ENCODE results near the gene RAB3A. TPM values are rescaled to one million over a fixed set of nuclear protein-coding genes. Genes with fewer than 3 reads are reported as not detected.

RAB3A gene
- total and polyA plus RNA-seq, 9 of the 15 experiments (the other 6 are each of a cell fraction or from before 2014, with no cell fraction given): 0.17 to 5.1 (median 0.90) TPM; not detected in 1

- no peak for ATAC-seq
- H3K4me1 ChIP-seq (replicated peaks in 1 of 2; ENCODE audit: control insufficient read depth in 2 of 2, insufficient read depth in 2 of 2, low read length in 2 of 2): peaks cover 15 to 39% of the 10 kb centered on the region in 2 experiments; a peak in 4 of 5 replicates
- H3K9me3 ChIP-seq (replicated peaks; ENCODE audit: control insufficient read depth, insufficient read depth, low read depth, low read length): no peaks in the 10 kb centered on the region
- no peak overlapping the region for H3K4me3 ChIP-seq
- ChIA-PET CTCF (ENCODE audit: low intra/inter-chr PET ratio) (no interaction called here), POLR2A (no interaction called here)
- WGBS (ENCODE audit: insufficient coverage, low coverage, missing lambda C conversion rate): 44% methylated on average over 17 of the region's 17 CpGs
- no peaks in the 10 kb centered on the region for H3K79me2 ChIP-seq (ENCODE audit: control insufficient read depth, insufficient read depth, low read length)
- no peak overlapping the region for H3K4me2 ChIP-seq (ENCODE audit: insufficient read depth, low read length)
- no peaks in the 10 kb centered on the region for H3K27me3 ChIP-seq (ENCODE audit: control insufficient read depth in 2 of 2, insufficient read depth in 2 of 2, low read length in 2 of 2)
- DNase-seq (ENCODE audit: extremely low read depth in 1 of 4, low spot score in 3 of 4): no peak
- H3K36me3 ChIP-seq (ENCODE audit: control insufficient read depth, insufficient read depth, low read length): no peaks in the 10 kb centered on the region
- no peaks in the 10 kb centered on the region for H3K9me1 ChIP-seq (ENCODE audit: control insufficient read depth, insufficient read depth, low read length)
- H3K27ac ChIP-seq (ENCODE audit: extremely low read depth, low read depth, low read length): no peak overlapping the region
- FAIRE-seq: no peak
- H3K9ac ChIP-seq (ENCODE audit: insufficient read depth in 1 of 2, low read depth in 2 of 2, low read length in 2 of 2): peak overlapping the region in 1 of 2 experiments; percentile 59; a peak in 1 of 4 replicates
- no TSS peak for BruUV-seq (replicated peaks)
- H4K20me1 ChIP-seq (replicated peaks; ENCODE audit: control insufficient read depth, insufficient read depth, low read length): no peaks in the 10 kb centered on the region
- no peak overlapping the region for H2AFZ ChIP-seq (ENCODE audit: low read depth, low read length)
- intact Hi-C loops (cut with micrococcal nuclease): no loop called here
- in situ Hi-C loops (cut with MboI): no loop called here
- TF ChIP-seq ZBTB5 (IDR thresholded peaks at IDR 0.05) (no peak), WHSC1 (IDR thresholded peaks at IDR 0.05; ENCODE audit: low read length) (no peak), ZBTB34 (CRISPR knock-in tag; IDR thresholded peaks at IDR 0.05) (no peak), ETV1 (tag; conservative IDR thresholded peaks at IDR 0.05; ENCODE audit: low read depth) (no peak), PTRF (tag; IDR thresholded peaks at IDR 0.05) (no peak), SAFB (IDR thresholded peaks at IDR 0.05; ENCODE audit: borderline replicate concordance, low read depth, low read length) (no peak), NFXL1 (CRISPR knock-in tag; IDR thresholded peaks at IDR 0.05) (no peak), RUNX1 (IDR thresholded peaks at IDR 0.05; ENCODE audit: low read depth) (no peak), POLR2H (tag; IDR thresholded peaks at IDR 0.05; ENCODE audit: low read depth) (no peak), STAT6 (CRISPR knock-in tag; IDR thresholded peaks at IDR 0.05) (no peak), ZNF511 (CRISPR knock-in tag; IDR thresholded peaks at IDR 0.05) (no peak), RBM14 (IDR thresholded peaks at IDR 0.05; ENCODE audit: borderline replicate concordance, insufficient read depth, low read depth, low read length) (no peak), HMG20B (CRISPR knock-in tag; IDR thresholded peaks at IDR 0.05) (no peak), SMARCE1 (IDR thresholded peaks at IDR 0.05) (no peak)
These were observed 14.3 kb upstream of the RAB3A start for GRCh38 chr19:18218159-18218558.
